HepG2 (cell line): ENCODE data around the gene ANKRD12. TPM values are rescaled to one million over a fixed set of nuclear protein-coding genes. Genes with fewer than 3 reads are reported as not detected.
A peak's percentile ranks its signal among the peaks of the same experiment; 100 is the strongest.

Experiments used
- SPEN ChIP-seq: sonication (generic); formaldehyde crosslinking; IDR thresholded peaks from 2 replicates; pipeline ENCODE4 v1.5.1; 2020; ENCODE audit warnings: low read depth, mild to moderate bottlenecking, missing genetic modification reagents
- TBX3 ChIP-seq: fragments of 450-650 bp; IDR thresholded peaks from 2 replicates; pipeline ENCODE4 v1.6.1; 2017; ENCODE audit warnings: antibody characterized with exemption, mild to moderate bottlenecking, inconsistent platforms, borderline replicate concordance
- ZBTB8A ChIP-seq: sonication (generic); formaldehyde crosslinking; IDR thresholded peaks from 2 replicates; pipeline ENCODE4 v1.4.0; 2020; ENCODE audit warnings: mild to moderate bottlenecking, low read depth, missing genetic modification reagents, borderline replicate concordance
- ZNF10 ChIP-seq: sonication (generic); formaldehyde crosslinking; IDR thresholded peaks from 2 replicates; pipeline ENCODE4 v1.4.0; 2020; ENCODE audit warnings: mild to moderate bottlenecking, low read depth, missing genetic modification reagents, borderline replicate concordance
- ZNF577 ChIP-seq: sonication (generic); formaldehyde crosslinking; IDR thresholded peaks from 2 replicates; pipeline ENCODE4 v1.4.0; 2020; ENCODE audit warnings: mild to moderate bottlenecking, low read depth, missing genetic modification reagents, borderline replicate concordance
- ZNF781 ChIP-seq: sonication (generic); formaldehyde crosslinking; IDR thresholded peaks from 2 replicates; pipeline ENCODE4 v1.5.1; 2020; ENCODE audit warnings: borderline replicate concordance, mild to moderate bottlenecking, missing genetic modification reagents; ENCODE audit errors: not compliant biosample characterization
- ZNF788 ChIP-seq: sonication (generic); formaldehyde crosslinking; IDR thresholded peaks from 2 replicates; pipeline ENCODE4 v1.5.0; 2020; ENCODE audit warnings: mild to moderate bottlenecking, missing genetic modification reagents, borderline replicate concordance
- polyA plus RNA-seq, 8 experiments: library from polyadenylated mRNA; depleted of rRNA in 3 of 8; stranded (reverse) in 7 of 8; unstranded in 1 of 8; fragments of >200 nt; fragmentation: Illumina TruSeq in 4 of 8; extraction: Trizol in 4 of 8; gene quantifications; 2 replicates each; pipeline versions ENCODE4 v1.2.1 to v1.2.3, GENCODE V29; 2011 to 2016; ENCODE audit warnings: low read depth in 4 of 8, missing spikeins in 1 of 8, mixed read lengths in 1 of 8; ENCODE audit not compliant: insufficient read depth in 1 of 8
- total RNA-seq, 5 experiments: library from RNA; depleted of rRNA; stranded (reverse); fragments of >200 nt; fragmentation: Illumina TruSeq; extraction: Trizol; gene quantifications; 2 replicates each; pipeline ENCODE4 v1.2.3, GENCODE V29; 2016; ENCODE audit warnings: low read depth in 1 of 5
- TF ChIP-seq, protein P1 (sequence below): sonication (generic); formaldehyde crosslinking; IDR thresholded peaks from 2 replicates; pipeline ENCODE4 v1.4.0; 2020; ENCODE audit warnings: missing genetic modification reagents
- TF ChIP-seq, protein P2 (sequence below): sonication (generic); formaldehyde crosslinking; IDR thresholded peaks from 2 replicates; pipeline ENCODE4 v1.8.1; 2022; ENCODE audit warnings: mild to moderate bottlenecking, missing genetic modification reagents
- TF ChIP-seq, protein P3 (sequence below): sonication (generic); formaldehyde crosslinking; conservative IDR thresholded peaks from 2 replicates; pipeline ENCODE4 v1.8.1; 2023; ENCODE audit warnings: missing genetic modification reagents
- TF ChIP-seq, protein P4 (sequence below): sonication (generic); formaldehyde crosslinking; IDR thresholded peaks from 2 replicates; pipeline ENCODE4 v1.5.0; 2020; ENCODE audit warnings: missing genetic modification reagents
- TF ChIP-seq, protein P5 (sequence below): IDR thresholded peaks from 2 replicates; pipeline ENCODE4 v1.6.1; 2012; ENCODE audit warnings: low read length, improper control_type of control experiment

Gene ANKRD12
- total and polyA plus RNA-seq, 2 of the 13 experiments (the other 11 are each of a cell fraction or from before 2014, with no cell fraction given): 6.0 to 23.2 TPM

DNA sequence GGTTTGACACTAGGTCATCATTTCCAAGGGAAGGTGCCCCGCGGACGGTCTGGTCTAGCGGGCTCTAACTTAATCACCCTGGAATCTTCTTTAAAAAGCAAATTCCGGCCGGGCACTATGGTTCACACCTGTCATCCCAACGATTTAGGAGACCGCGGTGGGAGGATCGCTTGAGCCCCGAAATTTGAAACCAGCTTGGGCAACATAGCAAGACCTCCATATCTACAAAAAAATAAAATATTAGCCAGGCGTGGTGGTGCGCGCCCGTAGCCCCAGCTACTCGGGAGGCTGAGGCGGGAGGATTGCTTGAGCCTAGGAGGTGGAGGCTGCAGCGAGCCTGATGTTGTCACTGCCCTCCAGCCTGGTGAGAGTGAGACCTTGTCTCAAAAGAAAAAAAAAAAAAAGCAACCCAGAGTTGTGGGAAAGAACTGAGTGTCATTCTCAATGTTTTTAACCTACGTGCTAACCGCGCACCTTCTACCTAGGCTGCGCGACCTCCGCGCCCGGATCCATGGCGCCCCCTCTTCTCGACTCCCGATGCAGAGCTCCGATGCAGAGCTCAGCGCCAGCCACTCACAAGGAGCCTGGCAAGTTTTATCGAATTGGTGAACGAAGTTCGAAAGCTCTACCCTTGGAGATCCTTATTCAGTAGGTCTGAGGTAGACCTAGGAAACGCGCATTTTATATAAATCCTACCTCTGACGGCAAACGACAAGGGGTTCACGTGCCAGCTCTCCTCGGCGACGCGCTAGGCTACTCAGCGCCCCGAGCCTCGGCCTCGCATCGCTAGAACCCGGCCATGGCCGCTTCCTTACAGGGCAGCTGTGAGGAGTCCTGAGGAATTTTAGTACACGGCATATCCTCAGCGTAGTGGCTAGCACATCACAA, 197.1 kb downstream of the ANKRD12 start (continued):
- TF ChIP-seq, protein P1, sequence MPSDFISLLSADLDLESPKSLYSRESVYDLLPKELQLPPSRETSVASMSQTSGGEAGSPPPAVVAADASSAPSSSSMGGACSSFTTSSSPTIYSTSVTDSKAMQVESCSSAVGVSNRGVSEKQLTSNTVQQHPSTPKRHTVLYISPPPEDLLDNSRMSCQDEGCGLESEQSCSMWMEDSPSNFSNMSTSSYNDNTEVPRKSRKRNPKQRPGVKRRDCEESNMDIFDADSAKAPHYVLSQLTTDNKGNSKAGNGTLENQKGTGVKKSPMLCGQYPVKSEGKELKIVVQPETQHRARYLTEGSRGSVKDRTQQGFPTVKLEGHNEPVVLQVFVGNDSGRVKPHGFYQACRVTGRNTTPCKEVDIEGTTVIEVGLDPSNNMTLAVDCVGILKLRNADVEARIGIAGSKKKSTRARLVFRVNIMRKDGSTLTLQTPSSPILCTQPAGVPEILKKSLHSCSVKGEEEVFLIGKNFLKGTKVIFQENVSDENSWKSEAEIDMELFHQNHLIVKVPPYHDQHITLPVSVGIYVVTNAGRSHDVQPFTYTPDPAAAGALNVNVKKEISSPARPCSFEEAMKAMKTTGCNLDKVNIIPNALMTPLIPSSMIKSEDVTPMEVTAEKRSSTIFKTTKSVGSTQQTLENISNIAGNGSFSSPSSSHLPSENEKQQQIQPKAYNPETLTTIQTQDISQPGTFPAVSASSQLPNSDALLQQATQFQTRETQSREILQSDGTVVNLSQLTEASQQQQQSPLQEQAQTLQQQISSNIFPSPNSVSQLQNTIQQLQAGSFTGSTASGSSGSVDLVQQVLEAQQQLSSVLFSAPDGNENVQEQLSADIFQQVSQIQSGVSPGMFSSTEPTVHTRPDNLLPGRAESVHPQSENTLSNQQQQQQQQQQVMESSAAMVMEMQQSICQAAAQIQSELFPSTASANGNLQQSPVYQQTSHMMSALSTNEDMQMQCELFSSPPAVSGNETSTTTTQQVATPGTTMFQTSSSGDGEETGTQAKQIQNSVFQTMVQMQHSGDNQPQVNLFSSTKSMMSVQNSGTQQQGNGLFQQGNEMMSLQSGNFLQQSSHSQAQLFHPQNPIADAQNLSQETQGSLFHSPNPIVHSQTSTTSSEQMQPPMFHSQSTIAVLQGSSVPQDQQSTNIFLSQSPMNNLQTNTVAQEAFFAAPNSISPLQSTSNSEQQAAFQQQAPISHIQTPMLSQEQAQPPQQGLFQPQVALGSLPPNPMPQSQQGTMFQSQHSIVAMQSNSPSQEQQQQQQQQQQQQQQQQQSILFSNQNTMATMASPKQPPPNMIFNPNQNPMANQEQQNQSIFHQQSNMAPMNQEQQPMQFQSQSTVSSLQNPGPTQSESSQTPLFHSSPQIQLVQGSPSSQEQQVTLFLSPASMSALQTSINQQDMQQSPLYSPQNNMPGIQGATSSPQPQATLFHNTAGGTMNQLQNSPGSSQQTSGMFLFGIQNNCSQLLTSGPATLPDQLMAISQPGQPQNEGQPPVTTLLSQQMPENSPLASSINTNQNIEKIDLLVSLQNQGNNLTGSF (CRISPR knock-in tag): peak; percentile 29; the same call in 1 of the 2 replicates
- TF ChIP-seq ZNF781 (CRISPR knock-in tag) (no peak), ZNF10 (CRISPR knock-in tag) (no peak), ZNF577 (CRISPR knock-in tag) (0 out of 2 replicates have a peak, but pooled peaks have one; percentile 55), ZNF788 (CRISPR knock-in tag) (no peak), SPEN (CRISPR knock-in tag) (no peak; the same call in 1 of the 2 replicates), ZBTB8A (CRISPR knock-in tag) (no peak), TBX3 (no peak)
- TF ChIP-seq, protein P2, sequence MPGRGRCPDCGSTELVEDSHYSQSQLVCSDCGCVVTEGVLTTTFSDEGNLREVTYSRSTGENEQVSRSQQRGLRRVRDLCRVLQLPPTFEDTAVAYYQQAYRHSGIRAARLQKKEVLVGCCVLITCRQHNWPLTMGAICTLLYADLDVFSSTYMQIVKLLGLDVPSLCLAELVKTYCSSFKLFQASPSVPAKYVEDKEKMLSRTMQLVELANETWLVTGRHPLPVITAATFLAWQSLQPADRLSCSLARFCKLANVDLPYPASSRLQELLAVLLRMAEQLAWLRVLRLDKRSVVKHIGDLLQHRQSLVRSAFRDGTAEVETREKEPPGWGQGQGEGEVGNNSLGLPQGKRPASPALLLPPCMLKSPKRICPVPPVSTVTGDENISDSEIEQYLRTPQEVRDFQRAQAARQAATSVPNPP (CRISPR knock-in tag): 0 out of 2 replicates have a peak, but pooled peaks have one; percentile 11
- TF ChIP-seq, protein P3, sequence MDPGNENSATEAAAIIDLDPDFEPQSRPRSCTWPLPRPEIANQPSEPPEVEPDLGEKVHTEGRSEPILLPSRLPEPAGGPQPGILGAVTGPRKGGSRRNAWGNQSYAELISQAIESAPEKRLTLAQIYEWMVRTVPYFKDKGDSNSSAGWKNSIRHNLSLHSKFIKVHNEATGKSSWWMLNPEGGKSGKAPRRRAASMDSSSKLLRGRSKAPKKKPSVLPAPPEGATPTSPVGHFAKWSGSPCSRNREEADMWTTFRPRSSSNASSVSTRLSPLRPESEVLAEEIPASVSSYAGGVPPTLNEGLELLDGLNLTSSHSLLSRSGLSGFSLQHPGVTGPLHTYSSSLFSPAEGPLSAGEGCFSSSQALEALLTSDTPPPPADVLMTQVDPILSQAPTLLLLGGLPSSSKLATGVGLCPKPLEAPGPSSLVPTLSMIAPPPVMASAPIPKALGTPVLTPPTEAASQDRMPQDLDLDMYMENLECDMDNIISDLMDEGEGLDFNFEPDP (CRISPR knock-in tag): no peak
- TF ChIP-seq, protein P4, sequence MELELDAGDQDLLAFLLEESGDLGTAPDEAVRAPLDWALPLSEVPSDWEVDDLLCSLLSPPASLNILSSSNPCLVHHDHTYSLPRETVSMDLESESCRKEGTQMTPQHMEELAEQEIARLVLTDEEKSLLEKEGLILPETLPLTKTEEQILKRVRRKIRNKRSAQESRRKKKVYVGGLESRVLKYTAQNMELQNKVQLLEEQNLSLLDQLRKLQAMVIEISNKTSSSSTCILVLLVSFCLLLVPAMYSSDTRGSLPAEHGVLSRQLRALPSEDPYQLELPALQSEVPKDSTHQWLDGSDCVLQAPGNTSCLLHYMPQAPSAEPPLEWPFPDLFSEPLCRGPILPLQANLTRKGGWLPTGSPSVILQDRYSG: no peak
- TF ChIP-seq, protein P5, sequence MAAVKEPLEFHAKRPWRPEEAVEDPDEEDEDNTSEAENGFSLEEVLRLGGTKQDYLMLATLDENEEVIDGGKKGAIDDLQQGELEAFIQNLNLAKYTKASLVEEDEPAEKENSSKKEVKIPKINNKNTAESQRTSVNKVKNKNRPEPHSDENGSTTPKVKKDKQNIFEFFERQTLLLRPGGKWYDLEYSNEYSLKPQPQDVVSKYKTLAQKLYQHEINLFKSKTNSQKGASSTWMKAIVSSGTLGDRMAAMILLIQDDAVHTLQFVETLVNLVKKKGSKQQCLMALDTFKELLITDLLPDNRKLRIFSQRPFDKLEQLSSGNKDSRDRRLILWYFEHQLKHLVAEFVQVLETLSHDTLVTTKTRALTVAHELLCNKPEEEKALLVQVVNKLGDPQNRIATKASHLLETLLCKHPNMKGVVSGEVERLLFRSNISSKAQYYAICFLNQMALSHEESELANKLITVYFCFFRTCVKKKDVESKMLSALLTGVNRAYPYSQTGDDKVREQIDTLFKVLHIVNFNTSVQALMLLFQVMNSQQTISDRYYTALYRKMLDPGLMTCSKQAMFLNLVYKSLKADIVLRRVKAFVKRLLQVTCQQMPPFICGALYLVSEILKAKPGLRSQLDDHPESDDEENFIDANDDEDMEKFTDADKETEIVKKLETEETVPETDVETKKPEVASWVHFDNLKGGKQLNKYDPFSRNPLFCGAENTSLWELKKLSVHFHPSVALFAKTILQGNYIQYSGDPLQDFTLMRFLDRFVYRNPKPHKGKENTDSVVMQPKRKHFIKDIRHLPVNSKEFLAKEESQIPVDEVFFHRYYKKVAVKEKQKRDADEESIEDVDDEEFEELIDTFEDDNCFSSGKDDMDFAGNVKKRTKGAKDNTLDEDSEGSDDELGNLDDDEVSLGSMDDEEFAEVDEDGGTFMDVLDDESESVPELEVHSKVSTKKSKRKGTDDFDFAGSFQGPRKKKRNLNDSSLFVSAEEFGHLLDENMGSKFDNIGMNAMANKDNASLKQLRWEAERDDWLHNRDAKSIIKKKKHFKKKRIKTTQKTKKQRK: no peak
